H1 (cell line): ENCODE measurements around the gene STOML1. TPM values are rescaled to one million over a fixed set of nuclear protein-coding genes. Genes with fewer than 3 reads are reported as not detected.

ENCODE experiments used
- CTCF ChIA-PET: fragments of 300-600 bp; sonication (Branson Sonifier 250); formaldehyde crosslinking; loops from one replicate; lab custom pipeline; 2021; ENCODE audit not compliant: partially characterized antibody; lab: Charles Lee
- POLR2A ChIA-PET: fragments of 300-600 bp; sonication (Branson Sonifier 250); formaldehyde crosslinking; loops from one replicate; lab custom pipeline; 2021; ENCODE audit warnings: inconsistent platforms; ENCODE audit not compliant: partially characterized antibody; lab: Charles Lee
- DNase-seq, 2 experiments: peaks; one replicate each; pipeline versions ENCODE4 v3.0.0 to v3.0.0-alpha.2; 2010 to 2022; ENCODE audit warnings: low spot score in 2 of 2, low read depth in 1 of 2, mixed read lengths in 1 of 2
- FAIRE-seq: peaks from 2 replicates; lab custom pipeline; 2011; peaks lifted over from hg19 to GRCh38; lab: Jason Lieb, UNC
- H2AFZ ChIP-seq: 2 replicates; pipeline ENCODE4 v1.8.1; 2012; ENCODE audit warnings: low read length, inconsistent platforms
- H2AK5ac ChIP-seq: 2 replicates; pipeline ENCODE4 v1.6.1; 2013; ENCODE audit warnings: low read depth, low read length
- H2BK120ac ChIP-seq: replicated peaks from 2 replicates; pipeline ENCODE3; 2013; ENCODE audit warnings: low read depth, low read length, inconsistent platforms
- H2BK12ac ChIP-seq: 2 replicates; pipeline ENCODE4 v1.6.1; 2013; ENCODE audit warnings: low read depth, low read length
- H2BK15ac ChIP-seq: 2 replicates; pipeline ENCODE4 v1.6.1; 2013; ENCODE audit warnings: low read length
- H2BK20ac ChIP-seq: 2 replicates; pipeline ENCODE4 v1.6.1; 2013; ENCODE audit warnings: low read length
- H2BK5ac ChIP-seq: 2 replicates; pipeline ENCODE4 v1.6.1; 2013; ENCODE audit warnings: low read depth, low read length
- H3K14ac ChIP-seq: 2 replicates; pipeline ENCODE4 v1.6.1; 2013; ENCODE audit warnings: inconsistent platforms; ENCODE audit not compliant: insufficient read length
- H3K18ac ChIP-seq: 2 replicates; pipeline ENCODE4 v1.6.1; 2013; ENCODE audit warnings: low read length; ENCODE audit errors: extremely low read depth
- H3K23ac ChIP-seq: 2 replicates; pipeline ENCODE4 v1.6.1; 2013; ENCODE audit warnings: inconsistent platforms; ENCODE audit not compliant: insufficient read length
- H3K23me2 ChIP-seq: 2 replicates; pipeline ENCODE4 v1.6.1; 2013; ENCODE audit warnings: low read depth, low read length
- H3K27ac ChIP-seq: 2 replicates; pipeline ENCODE4 v1.6.1; 2011; ENCODE audit warnings: low read depth, low read length, inconsistent platforms
- H3K27me3 ChIP-seq, 4 experiments: replicated peaks in 1 of 4; 1 replicate in 1 of 4; 2 replicates in 3 of 4; pipeline versions ENCODE4 v1.6.1 to v1.8.1; 2011 to 2013; ENCODE audit warnings: low read length in 3 of 4, mild to moderate bottlenecking in 3 of 4, inconsistent platforms in 2 of 4, mixed read lengths in 2 of 4, moderate library complexity in 1 of 4; ENCODE audit not compliant: control insufficient read depth in 3 of 4, insufficient read depth in 3 of 4; ENCODE audit errors: extremely low read depth in 1 of 4
- H3K36me3 ChIP-seq, 4 experiments: 2 replicates each; pipeline versions ENCODE4 v1.6.1 to v1.8.1; 2011 to 2013; ENCODE audit warnings: mild to moderate bottlenecking in 4 of 4, low read length in 3 of 4, moderate library complexity in 2 of 4, control low read depth in 1 of 4, inconsistent platforms in 1 of 4; ENCODE audit not compliant: insufficient read depth in 4 of 4, control insufficient read depth in 2 of 4
- H3K4ac ChIP-seq: replicated peaks from 2 replicates; pipeline ENCODE3; 2013; ENCODE audit warnings: low read length, low read depth, mixed read lengths, inconsistent platforms; ENCODE audit not compliant: insufficient read length
- H3K4me1 ChIP-seq, 4 experiments: replicated peaks in 1 of 4; 1 replicate in 1 of 4; 2 replicates in 3 of 4; pipeline versions ENCODE4 v1.6.1 to v1.8.1; 2011 to 2013; ENCODE audit warnings: low read length in 3 of 4, inconsistent platforms in 2 of 4, mixed read lengths in 1 of 4; ENCODE audit not compliant: insufficient read depth in 4 of 4, control insufficient read depth in 3 of 4
- H3K4me2 ChIP-seq, 2 experiments: 2 replicates each; pipeline versions ENCODE4 v1.6.1 to v1.8.1; 2011 to 2013; ENCODE audit warnings: low read depth in 2 of 2, low read length in 2 of 2, control low read depth in 1 of 2, inconsistent platforms in 1 of 2, mild to moderate bottlenecking in 1 of 2; ENCODE audit not compliant: insufficient read depth in 1 of 2
- H3K4me3 ChIP-seq, 4 experiments: fragments of 200-600, 300-600 bp in 1 of 4; sonication (generic), shearing (Covaris generic), sonication (Bioruptor Twin) in 1 of 4; 2 replicates each; pipeline versions ENCODE4 v1.5.1 to v1.8.1; 2011 to 2016; ENCODE audit warnings: low read length in 4 of 4, low read depth in 3 of 4, control low read depth in 2 of 4, inconsistent platforms in 2 of 4, mild to moderate bottlenecking in 2 of 4, mixed read lengths in 1 of 4, moderate library complexity in 1 of 4; ENCODE audit not compliant: insufficient read depth in 2 of 4; ENCODE audit errors: extremely low read depth in 1 of 4
- H3K56ac ChIP-seq: replicated peaks from 2 replicates; pipeline ENCODE3; 2013; ENCODE audit warnings: low read depth, mild to moderate bottlenecking, mixed read lengths, low read length, inconsistent platforms; ENCODE audit not compliant: insufficient read length
- H3K79me1 ChIP-seq: 2 replicates; pipeline ENCODE4 v1.6.1; 2013; ENCODE audit warnings: low read depth, low read length, control low read depth
- H3K79me2 ChIP-seq, 2 experiments: 2 replicates each; pipeline versions ENCODE4 v1.6.1 to v1.8.1; 2012 to 2013; ENCODE audit warnings: low read length in 2 of 2, mild to moderate bottlenecking in 2 of 2, inconsistent platforms in 1 of 2; ENCODE audit not compliant: insufficient read depth in 2 of 2, control insufficient read depth in 1 of 2
- H3K9ac ChIP-seq, 4 experiments: replicated peaks in 1 of 4; 1 replicate in 1 of 4; 2 replicates in 3 of 4; pipeline versions ENCODE4 v1.6.1 to v1.8.1; 2011 to 2013; ENCODE audit warnings: low read depth in 3 of 4, low read length in 3 of 4, control low read depth in 2 of 4, mild to moderate bottlenecking in 2 of 4, moderate library complexity in 2 of 4, inconsistent platforms in 1 of 4; ENCODE audit errors: extremely low read depth in 1 of 4
- H3K9me3 ChIP-seq, 2 experiments: 2 replicates each; pipeline versions ENCODE4 v1.6.1 to v1.8.1; 2012 to 2013; ENCODE audit warnings: mild to moderate bottlenecking in 2 of 2, moderate library complexity in 2 of 2, control low read depth in 1 of 2, inconsistent platforms in 1 of 2, low read depth in 1 of 2, low read length in 1 of 2, mixed read lengths in 1 of 2; ENCODE audit not compliant: insufficient read depth in 2 of 2
- H4K20me1 ChIP-seq, 2 experiments: replicated peaks in 1 of 2; 2 replicates each; pipeline versions ENCODE3 to v1.8.1; 2011 to 2013; ENCODE audit warnings: inconsistent platforms in 2 of 2, low read length in 2 of 2, mild to moderate bottlenecking in 1 of 2; ENCODE audit not compliant: insufficient read depth in 2 of 2, control insufficient read depth in 1 of 2
- H4K5ac ChIP-seq: 2 replicates; pipeline ENCODE4 v1.6.1; 2013; ENCODE audit warnings: low read length, low read depth, mixed read lengths, inconsistent platforms; ENCODE audit not compliant: insufficient read length
- H4K8ac ChIP-seq: 2 replicates; pipeline ENCODE4 v1.8.0; 2013; ENCODE audit warnings: mild to moderate bottlenecking, moderate library complexity, low read length, inconsistent platforms; ENCODE audit not compliant: insufficient read depth; ENCODE audit errors: extremely low read depth
- H4K91ac ChIP-seq: replicated peaks from 2 replicates; pipeline ENCODE3; 2013; ENCODE audit warnings: low read length, mixed read lengths, inconsistent platforms; ENCODE audit not compliant: insufficient read length
- CEBPB ChIP-seq: IDR thresholded peaks from 2 replicates; pipeline ENCODE4 v1.6.1; 2012; ENCODE audit warnings: low read depth, low read length
- CTBP2 ChIP-seq: IDR thresholded peaks from 2 replicates; pipeline ENCODE4 v1.7.0; 2011; ENCODE audit warnings: borderline replicate concordance, mild to moderate bottlenecking, moderate library complexity, mixed read lengths, low read length; ENCODE audit not compliant: insufficient read depth, insufficient read length
- EZH2 ChIP-seq: fragments of 200-600 bp; sonication (generic); IDR thresholded peaks from 2 replicates; pipeline ENCODE4 v1.7.1; 2012; ENCODE audit warnings: low read depth, mild to moderate bottlenecking, moderate library complexity, low read length, inconsistent platforms; ENCODE audit not compliant: severe bottlenecking
- GTF2F1 ChIP-seq: IDR thresholded peaks from 2 replicates; pipeline ENCODE4 v1.6.1; 2012; ENCODE audit warnings: low read depth, low read length, improper control_type of control experiment, borderline replicate concordance
- NRF1 ChIP-seq: IDR thresholded peaks from 2 replicates; pipeline ENCODE4 v1.6.1; 2011; ENCODE audit warnings: mild to moderate bottlenecking, low read depth, low read length, improper control_type of control experiment
- POLR2AphosphoS5 ChIP-seq: IDR thresholded peaks from 2 replicates; pipeline ENCODE4 v1.6.1; 2011; ENCODE audit warnings: low read depth, low read length
- RBBP5 ChIP-seq: IDR thresholded peaks from 2 replicates; pipeline ENCODE4 v1.7.1; 2012; ENCODE audit warnings: low read depth, mild to moderate bottlenecking, inconsistent platforms, low read length, moderate library complexity, borderline replicate concordance
- RNF2 ChIP-seq: fragments of 200-900, 300-1000 bp; sonication (generic); IDR thresholded peaks from 2 replicates; pipeline ENCODE4 v1.7.1; 2016; ENCODE audit warnings: borderline replicate concordance, low read depth, mild to moderate bottlenecking, antibody characterized with exemption, low read length; ENCODE audit not compliant: poor library complexity, severe bottlenecking; ENCODE audit errors: missing control alignments
- SIN3A ChIP-seq, 2 experiments: IDR thresholded peaks in 1 of 2; conservative IDR thresholded peaks in 1 of 2; 2 replicates each; pipeline ENCODE4 v1.6.1; 2011 to 2012; ENCODE audit warnings: low read length in 2 of 2, improper control_type of control experiment in 1 of 2, low read depth in 1 of 2, mild to moderate bottlenecking in 1 of 2
- SIX5 ChIP-seq: IDR thresholded peaks from 2 replicates; pipeline ENCODE4 v1.6.1; 2011; ENCODE audit warnings: mild to moderate bottlenecking, low read depth, low read length
- TAF7 ChIP-seq: optimal IDR thresholded peaks from 2 replicates; pipeline ENCODE3; 2011; ENCODE audit warnings: low read depth, mild to moderate bottlenecking, inconsistent platforms, low read length, moderate library complexity, borderline replicate concordance
- TBP ChIP-seq: IDR thresholded peaks from 2 replicates; pipeline ENCODE4 v1.6.1; 2011; ENCODE audit warnings: low read depth, low read length, improper control_type of control experiment
- WGBS, 2 experiments: shearing (Covaris generic) in 1 of 2; methylation state at CpG; one replicate each; pipeline versions ENCODE4 v1.1.6 to v1.1.7; 2013 to 2015; ENCODE audit warnings: low lambda C conversion rate in 2 of 2, mixed read lengths in 2 of 2, inconsistent platforms in 1 of 2, low coverage in 1 of 2, missing lambda C conversion rate in 1 of 2; ENCODE audit not compliant: insufficient replicate concordance in 2 of 2, insufficient coverage in 1 of 2, insufficient read length in 1 of 2; ENCODE audit errors: extremely low coverage in 1 of 2, missing lambda C conversion rate in 1 of 2; 5-methylcytosine and 5-hydroxymethylcytosine counted together
- polyA plus RNA-seq, 7 experiments: library from polyadenylated mRNA; depleted of rRNA in 3 of 7; stranded (reverse) in 5 of 7; unstranded in 2 of 7; fragments of >200 nt in 5 of 7; fragments of 200-250 nt in 2 of 7; gene quantifications; 1 replicate in 5 of 7; 2 replicates in 1 of 7; 4 replicates in 1 of 7; pipeline versions ENCODE4 v1.2.1 to v1.2.3, GENCODE V29; 2011 to 2013; ENCODE audit warnings: missing spikeins in 2 of 7, mixed read lengths in 2 of 7
- total RNA-seq: library from RNA; stranded (reverse); fragmentation: NEBNext Ultra II Directional; extraction: Animal tissue kit (Norgen Biotek cat#: 25700); gene quantifications from 2 replicates; pipeline ENCODE4 v1.2.1, GENCODE V29; 2021

Gene STOML1
- total and polyA plus RNA-seq, 2 of the 8 experiments (the other 6 are each of a cell fraction or from before 2014, with no cell fraction given), result 2.6 to 3.2 TPM

GRCh38 chr15:73932381-73933191 is 59.5 kb downstream of the STOML1 start:
- H3K14ac ChIP-seq, result no peak overlapping the region
- ChIA-PET CTCF (interaction anchor here (0.7 to 2.6 kb wide), 7 partner anchors 9 to 95 kb away, joined by 3 to 16 read pairs (median 4); no protein-coding TSS in a partner anchor), POLR2A (no interaction called here)
- no peak overlapping the region for H3K27ac ChIP-seq
- H2BK15ac ChIP-seq, result no peak overlapping the region
- H2BK12ac ChIP-seq, result no peak overlapping the region
- peaks cover 0 to 7% of the 10 kb centered on the region in 2 experiments for H4K20me1 ChIP-seq
- no peak overlapping the region for H3K18ac ChIP-seq
- H4K8ac ChIP-seq, result no peak overlapping the region
- no peak overlapping the region for H2BK120ac ChIP-seq
- no peak overlapping the region for H3K23ac ChIP-seq
- H3K4me1 ChIP-seq, result peaks cover 0 to 9% (median 3%) of the 10 kb centered on the region in 4 experiments; a peak in 6 of 7 replicates
- H3K23me2 ChIP-seq, result peaks cover 5% of the 10 kb centered on the region; the same call in 1 of the 2 replicates
- no peak overlapping the region for H3K4me3 ChIP-seq
- no peak overlapping the region for H2AK5ac ChIP-seq
- no peaks in the 10 kb centered on the region for H3K36me3 ChIP-seq
- H2AFZ ChIP-seq, result no peak overlapping the region
- H3K27me3 ChIP-seq, result no peaks in the 10 kb centered on the region; a peak in 1 of 7 replicates
- H3K9ac ChIP-seq, result no peak overlapping the region
- no peaks in the 10 kb centered on the region for H3K9me3 ChIP-seq
- H4K5ac ChIP-seq, result no peak overlapping the region
- H3K79me2 ChIP-seq, result no peaks in the 10 kb centered on the region
- no peak overlapping the region for H3K4me2 ChIP-seq
- H3K79me1 ChIP-seq, result no peaks in the 10 kb centered on the region
- H3K4ac ChIP-seq, result no peak overlapping the region
- no peak overlapping the region for H2BK20ac ChIP-seq
- H4K91ac ChIP-seq, result no peak overlapping the region
- no peak overlapping the region for H3K56ac ChIP-seq
- WGBS, 2 experiments, result 68% methylated on average over 6 of the region's 6 CpGs; no CpG with 5 or more reads in 1 of the 2 experiments
- FAIRE-seq (no peak), DNase-seq (no peak)
- no peak overlapping the region for H2BK5ac ChIP-seq
- TF ChIP-seq RBBP5 (no peak), SIN3A (conservative IDR thresholded peaks at IDR 0.05 in 1 of 2, IDR thresholded peaks at IDR 0.05 in 1 of 2; ENCODE audit: low read depth in 1 of 2, low read length in 2 of 2) (no peak), TAF7 (no peak), SIX5 (no peak), CEBPB (no peak), POLR2AphosphoS5 (no peak), TBP (no peak), CTBP2 (no peak), GTF2F1 (no peak), NRF1 (no peak), EZH2 (no peak), RNF2 (no peak)
